DND-41 (cell line): ENCODE results near the gene ARHGAP26.

Source experiments
- ATAC-seq: fragments of 200-7000 bp; cut with Tn5 transposase; 3 replicates; pipeline ENCODE4 v1.9.1; 2021; ENCODE audit warnings: low read depth; ENCODE audit not compliant: insufficient read depth
- DNase-seq: peaks from one replicate; pipeline ENCODE4 v3.0.0-alpha.2; 2020
- H2AFZ ChIP-seq: 2 replicates; pipeline ENCODE4 v1.6.0; 2012; ENCODE audit warnings: low read depth, low read length
- H3K27ac ChIP-seq: 2 replicates; pipeline ENCODE4 v1.5.1; 2012; ENCODE audit warnings: low read length, inconsistent platforms
- H3K27me3 ChIP-seq: fragments of 200-600 bp; sonication (generic); 2 replicates; pipeline ENCODE4 v1.6.0; 2012; ENCODE audit warnings: low read length, mild to moderate bottlenecking, inconsistent platforms; ENCODE audit not compliant: insufficient read depth, poor library complexity
- H3K36me3 ChIP-seq: 2 replicates; pipeline ENCODE4 v1.5.1; 2012; ENCODE audit warnings: low read length, inconsistent platforms; ENCODE audit not compliant: insufficient read depth
- H3K4me1 ChIP-seq: 2 replicates; pipeline ENCODE4 v1.5.1; 2012; ENCODE audit warnings: mild to moderate bottlenecking, low read length; ENCODE audit not compliant: insufficient read depth
- H3K4me2 ChIP-seq: 2 replicates; pipeline ENCODE4 v1.6.0; 2012; ENCODE audit warnings: mild to moderate bottlenecking, moderate library complexity, low read length, inconsistent platforms; ENCODE audit not compliant: insufficient read depth
- H3K4me3 ChIP-seq, 2 experiments: fragments of 200-600 bp in 1 of 2; shearing (Covaris generic) in 1 of 2; 2 replicates each; pipeline ENCODE4 v1.5.1; 2012 to 2016; ENCODE audit warnings: inconsistent platforms in 2 of 2, low read length in 2 of 2, mild to moderate bottlenecking in 2 of 2, low read depth in 1 of 2, moderate library complexity in 1 of 2
- H3K79me2 ChIP-seq: 2 replicates; pipeline ENCODE4 v1.6.0; 2012; ENCODE audit warnings: low read length, inconsistent platforms; ENCODE audit not compliant: insufficient read depth
- H3K9ac ChIP-seq: 2 replicates; pipeline ENCODE4 v1.6.0; 2012; ENCODE audit warnings: low read depth, mild to moderate bottlenecking, inconsistent platforms, low read length, moderate library complexity
- H3K9me3 ChIP-seq: 2 replicates; pipeline ENCODE4 v1.5.1; 2012; ENCODE audit warnings: low read length, moderate library complexity, mild to moderate bottlenecking, inconsistent platforms; ENCODE audit not compliant: insufficient read depth, severe bottlenecking
- H4K20me1 ChIP-seq: 2 replicates; pipeline ENCODE4 v1.6.0; 2012; ENCODE audit warnings: low read length; ENCODE audit not compliant: insufficient read depth
- CTCF ChIP-seq: IDR thresholded peaks from 2 replicates; pipeline ENCODE4 v1.5.1; 2012; ENCODE audit warnings: borderline replicate concordance, low read length, moderate library complexity, mild to moderate bottlenecking; ENCODE audit not compliant: poor library complexity, severe bottlenecking; ENCODE audit errors: extremely low read depth
- EZH2 ChIP-seq: IDR thresholded peaks from 3 replicates; pipeline ENCODE4 v1.6.1; 2012; ENCODE audit warnings: borderline replicate concordance, low read depth, mild to moderate bottlenecking, moderate library complexity, low read length, inconsistent platforms; ENCODE audit not compliant: severe bottlenecking

ARHGAP26 gene

DNA sequence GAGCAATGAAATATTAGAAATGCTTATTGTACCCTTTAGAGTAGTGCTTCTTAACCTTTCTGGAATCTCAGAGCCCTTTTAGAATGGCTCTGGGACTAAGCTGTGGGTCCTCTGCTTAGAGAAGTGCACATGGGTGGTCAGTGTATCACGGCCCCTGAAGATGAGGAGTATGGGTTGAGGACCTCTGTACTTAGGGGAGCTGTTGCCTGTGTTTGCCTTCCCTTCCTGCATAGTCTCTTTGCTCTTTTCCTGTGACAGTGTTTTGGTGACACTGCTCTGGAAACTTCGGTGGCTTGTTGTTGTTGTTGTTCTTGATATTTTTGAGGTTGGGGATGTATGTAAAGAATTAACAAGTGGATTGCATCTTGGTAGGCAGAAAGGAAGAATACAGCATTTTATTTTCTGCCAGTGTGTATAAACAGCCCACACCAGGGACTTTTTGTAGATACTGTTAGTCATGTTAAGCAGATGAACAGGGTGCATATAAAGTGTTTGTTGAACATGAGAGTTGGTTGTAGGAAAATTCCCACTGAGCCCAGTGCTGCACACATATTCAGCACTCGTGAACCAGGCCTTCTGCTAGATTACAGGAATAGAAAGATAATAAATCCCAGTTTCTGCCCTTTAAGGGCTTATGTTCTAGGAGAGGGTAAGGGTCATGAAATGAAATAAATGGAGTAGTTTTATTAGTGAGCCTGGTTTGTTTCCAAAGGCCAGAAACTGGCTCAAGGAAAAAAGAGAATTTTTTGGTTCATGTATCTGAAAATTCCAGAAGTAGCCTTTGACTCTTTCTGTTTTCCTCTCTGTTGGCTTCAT, 199.7 kb downstream of the ARHGAP26 start:
- ATAC-seq (no peak), DNase-seq (no peak)
- Histone ChIP-seq H2AFZ (no peak overlapping the region), H3K79me2 (no peaks in the 10 kb centered on the region), H3K9ac (no peak overlapping the region), H3K36me3 (no peaks in the 10 kb centered on the region), H3K4me2 (no peak overlapping the region), H3K4me3 (no peak overlapping the region), H3K4me1 (no peaks in the 10 kb centered on the region), H3K9me3 (no peaks in the 10 kb centered on the region), H4K20me1 (no peaks in the 10 kb centered on the region), H3K27me3 (no peaks in the 10 kb centered on the region), H3K27ac (no peak overlapping the region)
- no peak for TF ChIP-seq EZH2
- TF ChIP-seq CTCF = no peak

DNA sequence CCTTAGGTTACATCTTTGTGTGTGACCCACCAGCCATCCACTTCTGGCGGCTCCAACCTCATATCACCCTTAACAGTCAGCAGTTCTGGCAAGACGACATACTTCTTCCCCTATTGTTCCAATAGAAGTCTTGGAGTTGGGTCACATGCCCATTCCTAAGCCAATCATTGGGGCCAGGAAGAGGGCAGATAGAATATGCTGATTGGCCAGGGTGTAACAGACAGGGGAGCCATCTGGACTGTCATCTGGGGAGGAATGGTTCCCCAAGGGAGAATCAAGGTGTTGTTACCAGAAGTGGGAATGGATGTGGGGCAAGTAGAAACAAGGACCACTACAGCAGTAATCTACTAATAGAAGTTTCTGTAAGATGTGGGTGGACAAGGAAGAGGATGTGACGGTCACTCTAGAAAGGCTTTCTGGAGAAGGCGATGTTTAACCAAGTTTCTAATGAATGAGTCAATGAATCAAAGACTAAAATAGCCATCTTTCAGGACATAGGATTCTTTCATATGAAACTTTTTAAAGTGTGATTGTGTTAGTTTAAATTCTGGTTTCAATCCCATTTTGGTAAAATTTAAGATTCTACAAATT, 200.4 kb downstream of the ARHGAP26 start:
- no peak overlapping the region for H3K9ac ChIP-seq
- TF ChIP-seq CTCF = no peak
- TF ChIP-seq EZH2 = no peak
- H3K4me3 ChIP-seq = no peak overlapping the region
- H3K4me1 ChIP-seq = no peaks in the 10 kb centered on the region
- ATAC-seq = no peak
- no peaks in the 10 kb centered on the region for H3K36me3 ChIP-seq
- H3K27ac ChIP-seq = no peak overlapping the region
- no peak for DNase-seq
- no peaks in the 10 kb centered on the region for H3K79me2 ChIP-seq
- H4K20me1 ChIP-seq = no peaks in the 10 kb centered on the region
- no peak overlapping the region for H2AFZ ChIP-seq
- no peak overlapping the region for H3K4me2 ChIP-seq
- no peaks in the 10 kb centered on the region for H3K27me3 ChIP-seq
- no peaks in the 10 kb centered on the region for H3K9me3 ChIP-seq

GRCh38 chr5:142971303-142972013, 201.3 kb downstream of the ARHGAP26 start:
- no peak overlapping the region for H3K9ac ChIP-seq
- DNase-seq = no peak
- no peaks in the 10 kb centered on the region for H3K79me2 ChIP-seq
- no peaks in the 10 kb centered on the region for H4K20me1 ChIP-seq
- H3K4me2 ChIP-seq = no peak overlapping the region
- H3K27ac ChIP-seq = no peak overlapping the region
- H3K4me1 ChIP-seq = peaks cover 6% of the 10 kb centered on the region
- TF ChIP-seq CTCF = no peak
- no peak for TF ChIP-seq EZH2
- H2AFZ ChIP-seq = no peak overlapping the region
- no peaks in the 10 kb centered on the region for H3K36me3 ChIP-seq
- no peak for ATAC-seq
- H3K27me3 ChIP-seq = no peaks in the 10 kb centered on the region
- H3K4me3 ChIP-seq = no peak overlapping the region
- H3K9me3 ChIP-seq = no peaks in the 10 kb centered on the region
